Lower lobe of right lung (tissue), 2 donors: ENCODE measurements around the gene MYPN. TPM values are rescaled to one million over a fixed set of nuclear protein-coding genes. Genes with fewer than 3 reads are reported as not detected.

Experiments used
- ATAC-seq, 2 donors: fragments of 200-7000 bp; cut with Tn5 transposase; one replicate each; pipeline ENCODE4 v1.9.1; 2020 to 2022; ENCODE audit warnings: mild to moderate bottlenecking in 2 of 2, moderate library complexity in 2 of 2
- DNase-seq: peaks from one replicate; pipeline ENCODE4 v3.0.0-alpha.2; 2020
- H3K27ac ChIP-seq: fragments of 200-600 bp; one replicate; pipeline ENCODE4 v1.8.0; 2022
- H3K27me3 ChIP-seq: fragments of 200-600 bp; one replicate; pipeline ENCODE4 v1.8.0; 2022; ENCODE audit warnings: low read depth
- H3K36me3 ChIP-seq: fragments of 200-600 bp; one replicate; pipeline ENCODE4 v1.8.0; 2022; ENCODE audit warnings: mild to moderate bottlenecking
- H3K4me1 ChIP-seq: fragments of 200-600 bp; one replicate; pipeline ENCODE4 v1.8.0; 2022
- H3K4me3 ChIP-seq: fragments of 200-600 bp; one replicate; pipeline ENCODE4 v1.8.0; 2022; ENCODE audit warnings: mild to moderate bottlenecking
- H3K9me3 ChIP-seq: fragments of 200-600 bp; one replicate; pipeline ENCODE4 v1.8.0; 2022
- CTCF ChIP-seq: fragments of 200-600 bp; IDR thresholded peaks from one replicate; pipeline ENCODE4 v1.8.0; 2022; ENCODE audit warnings: antibody characterized with exemption, mild to moderate bottlenecking
- intact Hi-C: fragments of 100-400 bp; cut with DNase I; formaldehyde crosslinking; loops from one replicate; pipeline ENCODE4 v1.11.0; 2022
- total RNA-seq: library from RNA; stranded (reverse); fragmentation: NEBNext Ultra II Directional; extraction: Animal tissue kit (Norgen Biotek cat#: 25700); gene quantifications from one replicate; pipeline ENCODE4 v1.2.1, GENCODE V29; 2021
- donor health status: DM: no; HTN: yes; CAD: no; lungs with severe emphysema.

The MYPN gene
- total RNA-seq, 1 donor from 2014 or later: not detected

GRCh38 chr10:68135362-68135761, 26.1 kb downstream of the MYPN start:
- TF ChIP-seq CTCF: no peak
- Histone ChIP-seq H3K9me3 (no peaks in the 10 kb centered on the region), H3K27ac (no peak overlapping the region), H3K36me3 (no peaks in the 10 kb centered on the region), H3K4me3 (no peak overlapping the region), H3K4me1 (no peaks in the 10 kb centered on the region), H3K27me3 (peaks cover 4% of the 10 kb centered on the region)
- intact Hi-C loops: no loop called here
- no peak for ATAC-seq
- DNase-seq: no peak

- DNase-seq: no peak
- Histone ChIP-seq H3K27ac (no peak overlapping the region), H3K4me1 (no peaks in the 10 kb centered on the region), H3K27me3 (peaks cover 4% of the 10 kb centered on the region), H3K36me3 (no peaks in the 10 kb centered on the region), H3K4me3 (no peak overlapping the region), H3K9me3 (no peaks in the 10 kb centered on the region)
- no peak for TF ChIP-seq CTCF
- ATAC-seq: peak in 1 of 2 donors; percentile 35
- intact Hi-C loops: no loop called here
Observed at GRCh38 chr10:68135922-68136792, 26.9 kb downstream of the MYPN start.

GRCh38 chr10:68137171-68137570, 27.9 kb downstream of the MYPN start:
- no peak overlapping the region for H3K4me3 ChIP-seq
- H3K9me3 ChIP-seq: no peaks in the 10 kb centered on the region
- no peak overlapping the region for H3K27ac ChIP-seq
- ATAC-seq (no peak), DNase-seq (no peak)
- no peaks in the 10 kb centered on the region for H3K36me3 ChIP-seq
- H3K27me3 ChIP-seq: peaks cover 4% of the 10 kb centered on the region
- no peak for TF ChIP-seq CTCF
- intact Hi-C loops: no loop called here
- H3K4me1 ChIP-seq: no peaks in the 10 kb centered on the region

DNA sequence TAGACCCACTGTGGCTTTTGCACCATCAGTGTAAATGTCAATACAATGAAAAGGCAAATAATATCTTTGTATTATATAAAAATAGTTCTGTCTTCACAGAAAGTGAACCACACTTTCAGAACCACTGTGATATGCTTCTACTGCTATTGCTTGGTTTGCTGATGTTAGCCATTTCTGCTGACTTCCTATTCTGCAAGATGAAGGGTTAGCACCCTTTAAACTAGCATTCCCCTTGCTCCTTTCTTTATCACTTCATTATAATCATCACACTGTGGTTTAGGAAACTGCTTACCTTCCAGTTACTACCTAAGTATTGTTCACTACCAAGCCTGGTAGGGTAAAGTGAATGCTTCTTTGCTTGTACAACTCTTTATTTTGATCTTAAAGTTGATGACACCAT, 29.2 kb downstream of the MYPN start:
- no peak for DNase-seq
- H3K4me1 ChIP-seq: no peaks in the 10 kb centered on the region
- TF ChIP-seq CTCF: no peak
- H3K4me3 ChIP-seq: no peak overlapping the region
- H3K27me3 ChIP-seq: no peaks in the 10 kb centered on the region
- intact Hi-C loops: no loop called here
- H3K9me3 ChIP-seq: no peaks in the 10 kb centered on the region
- H3K36me3 ChIP-seq: no peaks in the 10 kb centered on the region
- no peak for ATAC-seq
- no peak overlapping the region for H3K27ac ChIP-seq

- intact Hi-C loops: no loop called here
- Histone ChIP-seq H3K27ac (no peak overlapping the region), H3K36me3 (no peaks in the 10 kb centered on the region)
Observed at GRCh38 chr10:68139448-68140272, 30.4 kb downstream of the MYPN start.

More at GRCh38 chr10:68139448-68140272, 30.4 kb downstream of the MYPN start:
- DNase-seq (no peak), ATAC-seq (no peak)
- Histone ChIP-seq H3K27me3 (no peaks in the 10 kb centered on the region), H3K4me3 (no peak overlapping the region), H3K9me3 (no peaks in the 10 kb centered on the region), H3K4me1 (no peaks in the 10 kb centered on the region)
- TF ChIP-seq CTCF: no peak
